ENCODE data around the gene BHLHA15. TPM values are rescaled to one million over a fixed set of nuclear protein-coding genes. Genes with fewer than 3 reads are reported as not detected.
A peak's percentile ranks its signal among the peaks of the same experiment; 100 is the strongest.
"Not testable (repeated sequence)": the region's sequence is repeated elsewhere in the genome, so short reads cannot be mapped to it uniquely, and the experiment has no call there.

BHLHA15 gene
- total and polyA plus RNA-seq, 4 experiments from 2014 or later = not detected

GRCh38 chr7:98215561-98216495 is 4.6 kb downstream of the BHLHA15 start:
- intact Hi-C loops (cut with micrococcal nuclease) = no loop called here
- Histone ChIP-seq H3K9me3 (ENCODE audit: control insufficient read depth in 1 of 2, low read length in 2 of 2) (no peaks in the 10 kb centered on the region), H3K27ac (ENCODE audit: low read depth, low read length) (no peak overlapping the region), H3K4me1 (ENCODE audit: insufficient read depth, low read length) (peaks cover 4% of the 10 kb centered on the region), H3K27me3 (ENCODE audit: insufficient read depth, low read length) (no peaks in the 10 kb centered on the region), H3K4me3 (ENCODE audit: low read length in 2 of 2) (no peak overlapping the region), H3K36me3 (ENCODE audit: insufficient read depth, low read length) (no peaks in the 10 kb centered on the region)
- peaks cover 13 to 18% (median 15%) of the 10 kb centered on the region in 4 donors for H3K4me1 Mint-ChIP-seq
- ChIA-PET POLR2A (ENCODE audit: partially characterized antibody) (interaction anchor here (0.7 to 1.2 kb wide), 2 partner anchors 13 to 33 kb away, joined by 3 to 4 read pairs; no protein-coding TSS in a partner anchor), CTCF (ENCODE audit: partially characterized antibody) (no interaction called here)
- H3K27ac Mint-ChIP-seq = peak overlapping the region in 4 of 7 donors; percentile 53 to 75 (median 71)
- H3K9me3 Mint-ChIP-seq = no peaks in the 10 kb centered on the region
- H3K4me3 Mint-ChIP-seq = no peak overlapping the region
- H3K27me3 Mint-ChIP-seq = no peaks in the 10 kb centered on the region
- DNase-seq = no peak
- H3K36me3 Mint-ChIP-seq = peaks cover 11 to 23% of the 10 kb centered on the region in 2 donors

- intact Hi-C loops (cut with micrococcal nuclease) = no loop called here
- no peak overlapping the region for H3K27ac Mint-ChIP-seq
- H3K36me3 Mint-ChIP-seq = peaks cover 14 to 28% of the 10 kb centered on the region in 2 donors
- Histone ChIP-seq H3K36me3 (ENCODE audit: insufficient read depth, low read length) (no peaks in the 10 kb centered on the region), H3K9me3 (ENCODE audit: control insufficient read depth in 1 of 2, low read length in 2 of 2) (no peaks in the 10 kb centered on the region), H3K4me1 (ENCODE audit: insufficient read depth, low read length) (no peaks in the 10 kb centered on the region), H3K4me3 (ENCODE audit: low read length in 2 of 2) (no peak overlapping the region), H3K27me3 (ENCODE audit: insufficient read depth, low read length) (no peaks in the 10 kb centered on the region), H3K27ac (ENCODE audit: low read depth, low read length) (no peak overlapping the region)
- CTCF ChIA-PET (ENCODE audit: partially characterized antibody) = no interaction called here
- H3K4me1 Mint-ChIP-seq = peaks cover 13 to 14% (median 14%) of the 10 kb centered on the region in 4 donors
- H3K27me3 Mint-ChIP-seq = no peaks in the 10 kb centered on the region
- no peak for DNase-seq
- H3K4me3 Mint-ChIP-seq = no peak overlapping the region
- no peaks in the 10 kb centered on the region for H3K9me3 Mint-ChIP-seq
- POLR2A ChIA-PET (ENCODE audit: partially characterized antibody) = no interaction called here
Measured at GRCh38 chr7:98216941-98217622, 5.8 kb downstream of the BHLHA15 start.

DNA sequence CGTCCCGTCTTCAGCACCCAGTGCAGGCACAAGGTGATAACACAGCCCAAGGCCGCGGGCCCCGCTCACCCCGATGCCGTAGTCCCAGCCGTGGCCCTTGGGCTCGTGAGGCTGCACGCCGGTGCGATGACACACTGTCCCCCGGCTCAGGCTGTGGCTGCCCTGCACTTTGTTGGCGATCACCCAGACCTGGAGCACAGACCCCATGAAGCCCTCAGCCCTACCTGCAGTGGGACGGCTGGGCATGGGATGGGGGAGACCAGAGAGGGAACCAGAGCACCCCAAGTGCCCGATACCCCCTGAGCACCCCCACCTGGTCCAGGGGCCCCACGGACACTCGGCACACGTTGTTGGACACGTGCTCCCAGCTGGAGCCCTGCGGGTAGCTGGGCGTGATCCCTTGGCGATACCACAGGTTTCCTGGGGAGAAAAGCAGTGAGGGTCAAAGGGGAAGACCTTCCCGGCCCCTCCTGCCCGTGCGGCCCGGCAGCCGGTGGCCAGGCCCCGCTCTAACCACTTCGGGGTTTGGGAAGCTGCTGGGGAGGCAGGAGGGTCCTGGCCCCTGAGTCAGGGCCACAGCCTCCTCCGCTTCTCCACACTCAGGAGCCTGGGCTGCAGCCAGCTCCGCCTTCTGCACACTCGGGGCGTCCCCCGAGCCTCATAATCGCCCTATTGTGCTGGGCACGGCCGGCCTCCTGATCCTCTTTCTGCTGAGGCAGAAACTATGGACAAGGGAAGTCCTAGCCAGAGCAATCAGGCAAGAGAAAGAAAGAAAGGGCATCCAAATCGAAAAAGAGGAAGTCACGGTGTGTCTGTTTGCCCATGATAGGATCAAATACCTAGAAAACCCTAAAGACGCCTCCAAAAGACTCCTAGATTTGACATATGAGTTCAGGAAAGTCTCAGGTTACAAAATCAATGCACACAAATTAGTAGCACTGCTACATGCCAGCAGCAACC is 6.7 kb downstream of the BHLHA15 start:
- Mint-ChIP-seq H3K9me3 (no peaks in the 10 kb centered on the region), H3K4me3 (no peak overlapping the region), H3K4me1 (peaks cover 13 to 14% (median 14%) of the 10 kb centered on the region in 4 donors), H3K36me3 (peaks cover 14 to 28% of the 10 kb centered on the region in 2 donors), H3K27ac (peak overlapping the region in 6 of 7 donors; percentile 13 to 73 (median 44)), H3K27me3 (no peaks in the 10 kb centered on the region)
- DNase-seq = no peak
- Histone ChIP-seq H3K4me1 (ENCODE audit: insufficient read depth, low read length) (no peaks in the 10 kb centered on the region), H3K9me3 (ENCODE audit: control insufficient read depth in 1 of 2, low read length in 2 of 2) (no peaks in the 10 kb centered on the region), H3K4me3 (ENCODE audit: low read length in 2 of 2) (no peak overlapping the region), H3K27me3 (ENCODE audit: insufficient read depth, low read length) (no peaks in the 10 kb centered on the region), H3K27ac (ENCODE audit: low read depth, low read length) (no peak overlapping the region), H3K36me3 (ENCODE audit: insufficient read depth, low read length) (no peaks in the 10 kb centered on the region)
- intact Hi-C loops (cut with micrococcal nuclease) = no loop called here
- POLR2A ChIA-PET (ENCODE audit: partially characterized antibody) = no interaction called here
- CTCF ChIA-PET (ENCODE audit: partially characterized antibody) = no interaction called here

DNA sequence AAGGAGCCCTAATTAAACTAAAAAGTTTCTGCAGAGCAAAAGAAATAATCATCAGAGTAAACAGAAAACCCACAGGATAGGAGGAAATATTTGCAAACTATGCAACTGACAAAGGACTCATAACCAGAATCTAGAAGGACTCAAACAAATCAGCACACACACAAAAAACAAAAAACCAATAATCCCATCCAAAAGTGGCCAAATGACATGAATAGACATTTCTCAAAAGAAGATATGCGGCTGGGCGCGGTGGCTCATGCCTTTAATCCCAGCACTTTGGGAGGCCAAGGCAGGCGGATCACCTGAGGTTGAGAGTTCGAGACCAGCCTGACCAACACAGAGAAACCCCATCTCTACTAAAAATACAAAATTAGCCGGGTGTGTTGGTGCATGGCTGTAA is 8.1 kb downstream of the BHLHA15 start:
- POLR2A ChIA-PET (ENCODE audit: partially characterized antibody); DNase-seq; H3K27ac ChIP-seq (ENCODE audit: low read depth, low read length); H3K9me3 ChIP-seq (ENCODE audit: control insufficient read depth in 1 of 2, low read length in 2 of 2); H3K36me3 ChIP-seq (ENCODE audit: insufficient read depth, low read length); H3K4me1 ChIP-seq (ENCODE audit: insufficient read depth, low read length); H3K4me3 ChIP-seq (ENCODE audit: low read length in 2 of 2); H3K9me3 Mint-ChIP-seq; intact Hi-C loops (cut with micrococcal nuclease); H3K27me3 ChIP-seq (ENCODE audit: insufficient read depth, low read length); H3K27me3 Mint-ChIP-seq; CTCF ChIA-PET (ENCODE audit: partially characterized antibody): not testable (repeated sequence)
- Mint-ChIP-seq H3K27ac (peak overlapping the region in 3 of 7 donors; percentile 33 to 81 (median 68)), H3K4me3 (peak overlapping the region in 1 of 8 donors; percentile 13), H3K4me1 (peaks cover 11 to 14% (median 13%) of the 10 kb centered on the region in 4 donors), H3K36me3 (peaks cover 14 to 33% of the 10 kb centered on the region in 2 donors)

DNA sequence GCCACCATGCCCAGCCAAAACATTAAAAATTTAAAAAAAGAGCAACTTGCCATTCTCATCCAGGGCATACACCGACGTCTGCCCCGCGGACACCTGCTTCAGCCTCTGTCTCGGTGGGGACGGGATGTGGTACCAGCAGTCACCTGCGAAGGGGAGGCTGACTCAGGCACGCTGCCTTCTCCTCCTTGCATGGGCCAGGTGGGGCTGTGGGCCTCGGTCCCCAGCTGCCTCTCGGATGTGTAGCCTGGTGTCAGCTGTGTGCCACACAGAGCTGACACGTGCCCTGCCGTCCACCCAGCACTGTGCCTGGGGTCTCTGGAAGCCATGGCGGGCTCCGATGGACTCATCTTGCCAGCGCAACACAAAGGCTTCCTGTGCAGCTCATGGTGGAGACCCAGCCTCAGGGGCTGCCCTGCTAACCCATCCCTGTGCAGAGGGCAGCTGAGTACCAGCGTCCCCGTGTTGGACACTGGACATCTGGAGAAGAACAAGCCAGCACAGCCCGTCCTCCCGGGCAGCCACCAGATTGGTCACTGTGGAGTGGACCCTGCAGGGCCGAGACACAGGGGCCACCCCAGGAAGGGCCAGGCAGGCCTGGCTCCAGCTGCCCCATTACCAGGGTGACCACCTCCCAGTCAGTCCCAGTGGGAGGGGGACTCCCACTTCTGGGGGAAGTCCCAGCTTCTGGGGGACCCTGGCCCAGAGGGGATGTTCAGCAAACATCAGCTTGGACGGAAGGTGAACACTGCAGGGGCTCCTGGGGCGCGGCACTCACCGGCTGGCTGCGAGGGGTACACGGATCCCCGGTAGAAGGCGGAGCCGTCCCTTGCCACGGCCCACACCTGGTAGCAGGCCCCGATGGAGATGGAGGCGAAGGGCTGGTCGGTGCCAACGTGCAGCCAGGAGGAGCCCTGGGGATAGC is 10.6 kb downstream of the BHLHA15 start:
- Mint-ChIP-seq H3K4me1 (peaks cover 11 to 14% (median 13%) of the 10 kb centered on the region in 4 donors), H3K4me3 (no peak overlapping the region), H3K9me3 (no peaks in the 10 kb centered on the region), H3K27me3 (no peaks in the 10 kb centered on the region), H3K36me3 (peaks cover 19 to 38% of the 10 kb centered on the region in 2 donors), H3K27ac (peak overlapping the region in 1 of 7 donors; percentile 25)
- H3K27ac ChIP-seq (ENCODE audit: low read depth, low read length) = no peak overlapping the region
- H3K9me3 ChIP-seq (ENCODE audit: control insufficient read depth in 1 of 2, low read length in 2 of 2) = no peaks in the 10 kb centered on the region
- CTCF ChIA-PET (ENCODE audit: partially characterized antibody) = interaction anchor here (0.7 kb wide), 1 partner anchor 11 kb away, joined by 4 read pairs; no protein-coding TSS in a partner anchor
- peaks cover 6% of the 10 kb centered on the region for H3K36me3 ChIP-seq (ENCODE audit: insufficient read depth, low read length)
- no peaks in the 10 kb centered on the region for H3K4me1 ChIP-seq (ENCODE audit: insufficient read depth, low read length)
- intact Hi-C loops (cut with micrococcal nuclease) = no loop called here
- no peak overlapping the region for H3K4me3 ChIP-seq (ENCODE audit: low read length in 2 of 2)
- no peak for DNase-seq
- H3K27me3 ChIP-seq (ENCODE audit: insufficient read depth, low read length) = no peaks in the 10 kb centered on the region
- POLR2A ChIA-PET (ENCODE audit: partially characterized antibody) = no interaction called here

DNA sequence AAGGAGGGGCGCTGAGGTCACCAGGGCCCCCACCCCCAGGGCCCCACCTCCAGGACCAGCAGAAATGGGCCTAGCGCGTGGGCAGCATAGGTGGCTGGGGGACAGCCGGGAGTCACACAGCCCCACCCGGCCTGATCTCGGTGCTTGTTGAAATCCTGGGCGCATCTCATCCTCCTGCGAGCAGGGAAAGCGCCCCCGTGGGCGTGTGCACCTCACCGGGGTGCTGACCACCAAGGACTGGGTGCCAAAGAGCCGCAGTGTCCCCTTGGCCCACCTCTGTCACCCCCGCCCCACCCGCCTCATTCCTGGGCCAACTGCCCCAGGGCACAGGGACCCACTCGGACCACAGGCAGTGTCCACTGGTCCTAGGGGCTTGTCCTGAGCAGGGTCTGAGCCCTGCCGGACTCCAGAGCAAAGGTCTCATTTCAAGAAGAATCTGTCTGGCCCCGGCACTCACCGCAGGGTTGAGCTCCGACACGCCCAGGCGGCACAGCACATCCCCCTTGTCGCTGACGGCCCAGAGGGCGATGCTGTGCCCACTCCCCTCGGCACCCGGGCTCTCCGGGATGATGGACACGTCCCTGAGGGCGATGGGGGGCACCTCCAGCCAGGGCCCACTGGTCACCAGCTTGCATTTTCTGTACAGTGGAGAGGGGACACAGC is 11.4 kb downstream of the BHLHA15 start:
- Histone ChIP-seq H3K4me1 (ENCODE audit: insufficient read depth, low read length) (no peaks in the 10 kb centered on the region), H3K36me3 (ENCODE audit: insufficient read depth, low read length) (peaks cover 6% of the 10 kb centered on the region), H3K27me3 (ENCODE audit: insufficient read depth, low read length) (no peaks in the 10 kb centered on the region), H3K9me3 (ENCODE audit: control insufficient read depth in 1 of 2, low read length in 2 of 2) (no peaks in the 10 kb centered on the region), H3K4me3 (ENCODE audit: low read length in 2 of 2) (no peak overlapping the region), H3K27ac (ENCODE audit: low read depth, low read length) (no peak overlapping the region)
- POLR2A ChIA-PET (ENCODE audit: partially characterized antibody) = no interaction called here
- Mint-ChIP-seq H3K27ac (no peak overlapping the region), H3K36me3 (peaks cover 19 to 42% of the 10 kb centered on the region in 2 donors), H3K4me3 (no peak overlapping the region), H3K9me3 (no peaks in the 10 kb centered on the region), H3K27me3 (no peaks in the 10 kb centered on the region), H3K4me1 (peaks cover 11 to 14% (median 13%) of the 10 kb centered on the region in 4 donors)
- intact Hi-C loops (cut with micrococcal nuclease) = no loop called here
- DNase-seq = no peak
- CTCF ChIA-PET (ENCODE audit: partially characterized antibody) = no interaction called here

Data from CD4-positive, alpha-beta memory T cell (primary cell).